Ecto neural progenitor cell (in vitro differentiated cells): ENCODE results near the gene CRYBA4.

Source experiments
- DNase-seq: peaks from one replicate; pipeline ENCODE4 v3.0.0-alpha.2; 2018; ENCODE audit warnings: low spot score

The CRYBA4 gene

GRCh38 chr22:26629988-26630761 lies 8.4 kb downstream of the CRYBA4 start:
- no peak for DNase-seq

- DNase-seq = no peak
These were observed 9.5 kb downstream of the CRYBA4 start for GRCh38 chr22:26631282-26631681.

- DNase-seq = no peak
These were observed 10.8 kb downstream of the CRYBA4 start for GRCh38 chr22:26632422-26633155.

GRCh38 chr22:26634189-26634588 lies 12.4 kb downstream of the CRYBA4 start:
- DNase-seq = no peak

DNA sequence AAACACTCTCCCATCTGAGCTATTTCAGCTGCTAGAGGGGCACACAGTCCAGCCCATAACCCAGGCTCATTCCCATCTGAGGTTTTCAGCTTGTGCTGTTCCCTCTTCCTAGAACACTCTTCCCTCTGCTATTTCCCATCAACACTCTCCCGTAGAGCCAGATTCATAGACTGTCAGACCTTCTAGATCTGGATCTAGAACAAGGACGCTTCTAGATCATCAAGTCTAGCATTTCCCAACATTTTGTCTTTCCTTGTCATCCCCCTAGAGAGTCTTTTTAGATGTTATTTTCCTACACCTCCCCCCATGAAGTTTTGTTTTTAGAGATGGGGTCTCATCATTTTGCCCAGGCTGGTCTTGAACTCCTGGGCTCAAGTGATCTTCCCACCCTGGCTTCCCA lies 13.4 kb downstream of the CRYBA4 start:
- DNase-seq = no peak

- DNase-seq = no peak
These were observed 14.5 kb downstream of the CRYBA4 start for GRCh38 chr22:26636296-26636695.

DNA sequence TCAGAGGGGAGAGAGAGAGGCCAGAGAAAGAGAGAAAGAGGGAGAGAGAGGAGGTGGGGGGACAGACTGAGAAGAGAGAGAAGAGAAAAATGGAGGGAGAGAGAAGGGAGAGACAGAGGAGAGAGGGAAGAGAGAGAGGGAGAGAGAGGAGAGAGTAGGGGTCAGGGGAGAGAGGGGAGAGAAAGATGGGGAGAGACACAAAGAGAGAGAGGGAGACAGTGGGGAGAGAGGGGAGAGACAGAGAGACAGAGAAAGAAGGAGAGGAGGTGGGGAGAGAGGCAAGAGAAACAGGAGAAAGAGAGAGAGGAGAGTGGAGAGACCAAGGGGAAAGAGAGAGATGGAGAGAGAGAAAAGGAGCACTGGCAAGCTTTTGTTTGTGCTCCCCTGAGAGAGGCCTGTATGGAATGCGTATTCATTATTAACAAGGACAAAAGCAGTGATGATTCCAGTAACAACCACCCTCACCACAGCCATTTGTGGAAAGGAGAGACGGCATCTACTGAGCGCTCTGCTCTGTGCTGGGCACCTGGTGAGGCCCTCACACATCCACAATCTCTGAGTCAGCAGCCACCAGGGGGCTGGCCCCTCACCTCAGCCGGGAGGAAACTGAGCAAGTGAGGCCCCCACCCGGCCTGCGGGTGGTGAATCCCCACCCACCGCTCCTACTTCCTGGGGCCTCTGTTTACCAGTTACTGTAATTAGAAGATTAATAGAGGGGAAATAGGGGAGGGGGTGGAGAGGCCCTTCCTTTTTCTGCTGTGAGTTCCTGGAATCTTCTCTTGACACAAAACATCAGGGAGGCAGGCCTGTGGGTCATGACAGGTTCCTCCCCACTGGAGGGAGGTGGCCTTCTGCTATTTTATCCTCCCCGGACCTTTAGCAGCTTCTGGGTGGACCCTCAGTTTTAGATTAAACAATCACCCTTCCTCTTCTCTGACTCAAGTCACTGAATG lies 21.0 kb downstream of the CRYBA4 start:
- DNase-seq = no peak

- no peak for DNase-seq
These were observed 21.8 kb downstream of the CRYBA4 start for GRCh38 chr22:26643418-26644100.

DNA sequence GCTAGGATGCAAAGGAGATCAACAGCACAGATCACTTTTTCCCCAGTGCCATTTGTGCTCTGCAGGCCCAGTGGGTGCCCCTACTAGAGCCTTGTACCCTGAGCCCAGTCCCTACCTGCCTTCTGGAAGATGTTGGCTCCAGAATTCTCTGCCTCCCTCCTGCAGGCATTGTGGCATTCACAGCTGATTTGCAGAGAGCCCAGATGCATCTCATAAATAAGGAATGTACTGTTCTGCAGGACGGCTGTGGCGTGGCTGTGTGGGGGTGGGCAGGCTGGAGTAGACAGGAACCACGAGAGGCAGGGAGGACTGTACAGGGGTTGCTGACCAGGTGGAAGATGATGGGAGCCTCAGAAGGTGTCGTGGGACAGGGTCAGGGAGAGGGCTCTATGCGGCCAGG lies 24.4 kb downstream of the CRYBA4 start:
- DNase-seq = no peak

DNA sequence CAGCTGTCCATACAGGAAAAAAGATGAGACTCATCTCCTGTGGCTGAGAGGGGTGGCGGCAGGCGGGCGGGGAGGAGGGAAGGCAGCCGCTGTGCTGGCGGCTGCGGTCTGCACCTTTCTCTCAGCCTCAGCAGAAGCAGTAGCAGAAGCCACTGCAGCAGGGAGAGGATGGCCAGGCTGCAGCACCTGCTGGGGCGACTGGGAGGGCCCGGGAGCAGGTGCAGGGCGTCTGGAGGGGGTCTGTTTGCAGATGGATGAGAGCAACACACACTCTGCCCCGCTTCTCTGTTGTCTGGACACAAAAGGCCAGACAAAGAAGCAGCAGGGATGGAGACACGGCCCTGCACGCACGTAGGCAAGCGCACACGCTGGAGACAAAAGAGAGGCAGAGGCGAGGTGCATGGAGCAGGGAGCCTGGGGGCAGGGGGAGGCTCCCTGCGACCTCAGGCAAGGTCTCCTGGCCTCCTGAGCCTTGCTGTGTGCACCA lies 26.3 kb downstream of the CRYBA4 start:
- DNase-seq = peak; percentile 70

- DNase-seq = no peak
These were observed 27.0 kb downstream of the CRYBA4 start for GRCh38 chr22:26648528-26649388.

GRCh38 chr22:26650722-26651421 lies 29.1 kb downstream of the CRYBA4 start:
- DNase-seq = no peak

DNA sequence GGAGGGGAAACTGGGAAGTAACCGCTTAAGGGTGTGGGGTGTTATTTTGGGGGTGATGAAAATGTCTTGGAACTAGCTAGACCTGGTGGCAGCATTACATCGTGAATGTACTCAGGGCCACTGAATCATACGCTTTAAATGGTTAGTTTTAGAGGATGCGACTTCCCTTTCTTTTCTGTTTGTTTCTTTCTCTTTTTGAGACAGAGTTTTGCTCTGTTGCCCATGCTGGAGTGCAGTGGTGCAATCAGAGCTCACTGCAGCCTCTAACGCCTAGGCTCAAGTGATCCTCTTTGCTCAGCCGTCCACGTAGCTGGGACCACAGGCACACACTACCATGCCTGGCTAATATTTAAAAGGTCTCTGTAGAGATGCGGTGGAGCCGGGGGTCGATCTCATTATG lies 30.1 kb downstream of the CRYBA4 start:
- no peak for DNase-seq

GRCh38 chr22:26656891-26657851 lies 35.4 kb downstream of the CRYBA4 start, which contains the start of gene MIAT:
TSS of gene MIAT (plus strand) at chr22:26657588.
- peak; percentile 81 for DNase-seq

GRCh38 chr22:26658161-26658560 lies 36.4 kb downstream of the CRYBA4 start:
- no peak for DNase-seq

- peak; percentile 82 for DNase-seq
These were observed 37.1 kb downstream of the CRYBA4 start for GRCh38 chr22:26658671-26659478.

GRCh38 chr22:26660356-26660755 lies 38.6 kb downstream of the CRYBA4 start:
- DNase-seq = no peak
